WTC11 (cell line): ENCODE data around the gene RPP30. TPM values are rescaled to one million over a fixed set of nuclear protein-coding genes. Genes with fewer than 3 reads are reported as not detected.

Experiments used
- ATAC-seq: fragments of 200-7000 bp; cut with Tn5 transposase; 2 replicates; pipeline ENCODE4 v1.10.0; 2021; ENCODE audit warnings: mild to moderate bottlenecking, moderate library complexity
- CTCF ChIA-PET: fragments of 300-600 bp; sonication (Branson Sonifier 250); formaldehyde crosslinking; loops from one replicate; lab custom pipeline; 2021; ENCODE audit warnings: antibody characterized with exemption; lab: Charles Lee
- POLR2A ChIA-PET: fragments of 350-600 bp; sonication (Branson Sonifier 250); formaldehyde crosslinking; loops from one replicate; lab custom pipeline; 2021; ENCODE audit warnings: antibody characterized with exemption; lab: Charles Lee
- DNase-seq: peaks from one replicate; pipeline ENCODE4 v3.0.0; 2021; ENCODE audit warnings: low spot score
- H3K27ac Mint-ChIP-seq: 2 replicates; pipeline ENCODE4 v1.8.0; 2021; ENCODE audit warnings: mixed read lengths
- H3K27me3 Mint-ChIP-seq: 2 replicates; pipeline ENCODE4 v1.8.0; 2021; ENCODE audit warnings: low read depth, mild to moderate bottlenecking, moderate library complexity, mixed read lengths
- H3K36me3 Mint-ChIP-seq: 2 replicates; pipeline ENCODE4 v1.8.0; 2021; ENCODE audit warnings: mixed read lengths
- H3K4me1 Mint-ChIP-seq: 2 replicates; pipeline ENCODE4 v1.8.0; 2022; ENCODE audit warnings: mixed read lengths
- H3K4me3 Mint-ChIP-seq: 2 replicates; pipeline ENCODE4 v1.8.0; 2021; ENCODE audit warnings: mild to moderate bottlenecking, moderate library complexity, mixed read lengths
- H3K9me3 Mint-ChIP-seq: 2 replicates; pipeline ENCODE4 v1.8.0; 2021; ENCODE audit warnings: mixed read lengths
- ATF3 ChIP-seq: sonication (generic); formaldehyde crosslinking; conservative IDR thresholded peaks from 2 replicates; pipeline ENCODE4 v1.8.1; 2022; ENCODE audit warnings: mild to moderate bottlenecking, missing genetic modification reagents
- CTCF ChIP-seq: fragments of 200-600 bp; IDR thresholded peaks from 2 replicates; pipeline ENCODE4 v1.8.0; 2022; ENCODE audit warnings: antibody characterized with exemption
- E2F5 ChIP-seq: sonication (generic); formaldehyde crosslinking; IDR thresholded peaks from 2 replicates; pipeline ENCODE4 v1.8.1; 2022; ENCODE audit warnings: mild to moderate bottlenecking, moderate library complexity, missing genetic modification reagents
- EMX1 ChIP-seq: fragments of 250-450 bp; sonication (Bioruptor Pico); IDR thresholded peaks from 2 replicates; pipeline ENCODE4 v1.8.0; 2021; ENCODE audit warnings: mild to moderate bottlenecking
- FOXP4 ChIP-seq: sonication (generic); formaldehyde crosslinking; IDR thresholded peaks from 2 replicates; pipeline ENCODE4 v1.8.0; 2022; ENCODE audit warnings: mild to moderate bottlenecking, missing genetic modification reagents
- GABPB1 ChIP-seq: sonication (generic); formaldehyde crosslinking; IDR thresholded peaks from 2 replicates; pipeline ENCODE4 v1.8.1; 2023; ENCODE audit warnings: mild to moderate bottlenecking, missing genetic modification reagents
- GRHL2 ChIP-seq: fragments of 250-450 bp; sonication (Bioruptor Pico); IDR thresholded peaks from 2 replicates; pipeline ENCODE4 v1.8.0; 2022; ENCODE audit warnings: mild to moderate bottlenecking, moderate library complexity; ENCODE audit not compliant: insufficient replicate concordance, severe bottlenecking
- IRF2 ChIP-seq: sonication (generic); formaldehyde crosslinking; IDR thresholded peaks from 2 replicates; pipeline ENCODE4 v1.8.0; 2022; ENCODE audit warnings: low read depth, missing genetic modification reagents, borderline replicate concordance
- MLX ChIP-seq: sonication (generic); formaldehyde crosslinking; IDR thresholded peaks from 2 replicates; pipeline ENCODE4 v1.8.1; 2023; ENCODE audit warnings: mild to moderate bottlenecking, missing genetic modification reagents, moderate library complexity
- STAT6 ChIP-seq: sonication (generic); formaldehyde crosslinking; conservative IDR thresholded peaks from 2 replicates; pipeline ENCODE4 v1.8.1; 2023; ENCODE audit warnings: mild to moderate bottlenecking, low read depth, missing genetic modification reagents, moderate library complexity
- TP53 ChIP-seq: sonication (generic); formaldehyde crosslinking; IDR thresholded peaks from 2 replicates; pipeline ENCODE4 v1.8.1; 2023; ENCODE audit warnings: mild to moderate bottlenecking, missing genetic modification reagents
- ZNF219 ChIP-seq: sonication (generic); formaldehyde crosslinking; IDR thresholded peaks from 2 replicates; pipeline ENCODE4 v1.8.0; 2023; ENCODE audit warnings: missing genetic modification reagents, mild to moderate bottlenecking, borderline replicate concordance
- total RNA-seq: library from RNA; stranded (reverse); gene quantifications from 3 replicates; pipeline ENCODE4 v1.2.3, GENCODE V29; 2021
- TF ChIP-seq, protein P1 (sequence below): sonication (generic); formaldehyde crosslinking; IDR thresholded peaks from 2 replicates; pipeline ENCODE4 v1.8.1; 2023; ENCODE audit warnings: mild to moderate bottlenecking, missing genetic modification reagents
- TF ChIP-seq, protein P2 (sequence below): sonication (generic); formaldehyde crosslinking; IDR thresholded peaks from 2 replicates; pipeline ENCODE4 v1.8.0; 2022; ENCODE audit warnings: mild to moderate bottlenecking, missing genetic modification reagents

Gene RPP30
- total RNA-seq, 1 experiment from 2014 or later, result 56.4 TPM

GRCh38 chr10:90930971-90931871 lies 59.4 kb downstream of the RPP30 start:
- ATAC-seq (peak; percentile 71), DNase-seq (peak; percentile 52)
- H3K27ac Mint-ChIP-seq, result no peak overlapping the region; the same call in 1 of the 2 replicates
- TF ChIP-seq ATF3 (CRISPR knock-in tag) (no peak), TP53 (CRISPR knock-in tag) (no peak), GABPB1 (CRISPR knock-in tag) (0 out of 2 replicates have a peak, but pooled peaks have one; percentile 64)
- no peaks in the 10 kb centered on the region for H3K36me3 Mint-ChIP-seq
- no peak overlapping the region; the same call in 1 of the 2 replicates for H3K4me3 Mint-ChIP-seq
- ChIA-PET POLR2A (interaction anchor here (1.0 kb wide), 1 partner anchor 10 kb away, joined by 4 read pairs; the partner anchor contains the start of gene ANKRD1), CTCF (interaction anchor here (0.5 to 2.3 kb wide), 6 partner anchors 10 to 367 kb away, joined by 3 to 16 read pairs (median 4); no protein-coding TSS in a partner anchor)
- H3K4me1 Mint-ChIP-seq, result peaks cover 36% of the 10 kb centered on the region
- H3K9me3 Mint-ChIP-seq, result no peaks in the 10 kb centered on the region
- H3K27me3 Mint-ChIP-seq, result peaks cover 100% of the 10 kb centered on the region

- Mint-ChIP-seq H3K9me3 (no peaks in the 10 kb centered on the region), H3K27me3 (peaks cover 98% of the 10 kb centered on the region)
- ATAC-seq, result no peak
- POLR2A ChIA-PET, result no interaction called here
- TF ChIP-seq FOXP4 (CRISPR knock-in tag), result no peak
- TF ChIP-seq, all 79 proteins: peak for 0
- no peak for DNase-seq
- peaks cover 13% of the 10 kb centered on the region for H3K4me1 Mint-ChIP-seq
- H3K27ac Mint-ChIP-seq, result no peak overlapping the region
- H3K36me3 Mint-ChIP-seq, result no peaks in the 10 kb centered on the region
- no peak overlapping the region for H3K4me3 Mint-ChIP-seq
- CTCF ChIA-PET, result no interaction called here
These were observed 64.0 kb downstream of the RPP30 start for GRCh38 chr10:90935581-90936275.

GRCh38 chr10:90936276-90936659 lies 64.5 kb downstream of the RPP30 start:
- no peaks in the 10 kb centered on the region for H3K36me3 Mint-ChIP-seq
- no peaks in the 10 kb centered on the region for H3K9me3 Mint-ChIP-seq
- ATAC-seq, result no peak
- POLR2A ChIA-PET, result no interaction called here
- CTCF ChIA-PET, result no interaction called here
- DNase-seq, result no peak
- no peak overlapping the region for H3K4me3 Mint-ChIP-seq
- H3K27me3 Mint-ChIP-seq, result peaks cover 98% of the 10 kb centered on the region
- peaks cover 7% of the 10 kb centered on the region for H3K4me1 Mint-ChIP-seq
- no peak overlapping the region for H3K27ac Mint-ChIP-seq
- no peak for TF ChIP-seq IRF2 (CRISPR knock-in tag)
- TF ChIP-seq ZNF219 (CRISPR knock-in tag), result no peak
- TF ChIP-seq, protein P1, sequence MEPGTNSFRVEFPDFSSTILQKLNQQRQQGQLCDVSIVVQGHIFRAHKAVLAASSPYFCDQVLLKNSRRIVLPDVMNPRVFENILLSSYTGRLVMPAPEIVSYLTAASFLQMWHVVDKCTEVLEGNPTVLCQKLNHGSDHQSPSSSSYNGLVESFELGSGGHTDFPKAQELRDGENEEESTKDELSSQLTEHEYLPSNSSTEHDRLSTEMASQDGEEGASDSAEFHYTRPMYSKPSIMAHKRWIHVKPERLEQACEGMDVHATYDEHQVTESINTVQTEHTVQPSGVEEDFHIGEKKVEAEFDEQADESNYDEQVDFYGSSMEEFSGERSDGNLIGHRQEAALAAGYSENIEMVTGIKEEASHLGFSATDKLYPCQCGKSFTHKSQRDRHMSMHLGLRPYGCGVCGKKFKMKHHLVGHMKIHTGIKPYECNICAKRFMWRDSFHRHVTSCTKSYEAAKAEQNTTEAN (CRISPR knock-in tag), result no peak
- no peak for TF ChIP-seq MLX (CRISPR knock-in tag)
- no peak for TF ChIP-seq E2F5 (CRISPR knock-in tag)
- TF ChIP-seq, protein P2, sequence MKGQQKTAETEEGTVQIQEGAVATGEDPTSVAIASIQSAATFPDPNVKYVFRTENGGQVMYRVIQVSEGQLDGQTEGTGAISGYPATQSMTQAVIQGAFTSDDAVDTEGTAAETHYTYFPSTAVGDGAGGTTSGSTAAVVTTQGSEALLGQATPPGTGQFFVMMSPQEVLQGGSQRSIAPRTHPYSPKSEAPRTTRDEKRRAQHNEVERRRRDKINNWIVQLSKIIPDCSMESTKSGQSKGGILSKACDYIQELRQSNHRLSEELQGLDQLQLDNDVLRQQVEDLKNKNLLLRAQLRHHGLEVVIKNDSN (CRISPR knock-in tag), result no peak
- TF ChIP-seq CTCF, result no peak
- TF ChIP-seq STAT6 (CRISPR knock-in tag), result no peak
- no peak for TF ChIP-seq EMX1
- no peak for TF ChIP-seq GRHL2
- TF ChIP-seq ATF3 (CRISPR knock-in tag), result no peak
